Renal cortical epithelial cell (primary cell): ENCODE measurements around the gene DUOXA2. TPM values are rescaled to one million over a fixed set of nuclear protein-coding genes. Genes with fewer than 3 reads are reported as not detected.
A peak's percentile ranks its signal among the peaks of the same experiment; 100 is the strongest.
"Not testable (repeated sequence)": the region's sequence is repeated elsewhere in the genome, so short reads cannot be mapped to it uniquely, and the experiment has no call there.

Experiments
- DNase-seq: peaks from one replicate; pipeline ENCODE4 v3.0.0-alpha.2; 2011; ENCODE audit warnings: low read depth
- total RNA-seq: library from RNA; depleted of rRNA; stranded (reverse); fragments of >200 nt; gene quantifications from 2 replicates; pipeline ENCODE4 v1.2.3, GENCODE V29; 2014

DUOXA2 gene
- total RNA-seq, 1 donor from 2014 or later, result not detected

DNA sequence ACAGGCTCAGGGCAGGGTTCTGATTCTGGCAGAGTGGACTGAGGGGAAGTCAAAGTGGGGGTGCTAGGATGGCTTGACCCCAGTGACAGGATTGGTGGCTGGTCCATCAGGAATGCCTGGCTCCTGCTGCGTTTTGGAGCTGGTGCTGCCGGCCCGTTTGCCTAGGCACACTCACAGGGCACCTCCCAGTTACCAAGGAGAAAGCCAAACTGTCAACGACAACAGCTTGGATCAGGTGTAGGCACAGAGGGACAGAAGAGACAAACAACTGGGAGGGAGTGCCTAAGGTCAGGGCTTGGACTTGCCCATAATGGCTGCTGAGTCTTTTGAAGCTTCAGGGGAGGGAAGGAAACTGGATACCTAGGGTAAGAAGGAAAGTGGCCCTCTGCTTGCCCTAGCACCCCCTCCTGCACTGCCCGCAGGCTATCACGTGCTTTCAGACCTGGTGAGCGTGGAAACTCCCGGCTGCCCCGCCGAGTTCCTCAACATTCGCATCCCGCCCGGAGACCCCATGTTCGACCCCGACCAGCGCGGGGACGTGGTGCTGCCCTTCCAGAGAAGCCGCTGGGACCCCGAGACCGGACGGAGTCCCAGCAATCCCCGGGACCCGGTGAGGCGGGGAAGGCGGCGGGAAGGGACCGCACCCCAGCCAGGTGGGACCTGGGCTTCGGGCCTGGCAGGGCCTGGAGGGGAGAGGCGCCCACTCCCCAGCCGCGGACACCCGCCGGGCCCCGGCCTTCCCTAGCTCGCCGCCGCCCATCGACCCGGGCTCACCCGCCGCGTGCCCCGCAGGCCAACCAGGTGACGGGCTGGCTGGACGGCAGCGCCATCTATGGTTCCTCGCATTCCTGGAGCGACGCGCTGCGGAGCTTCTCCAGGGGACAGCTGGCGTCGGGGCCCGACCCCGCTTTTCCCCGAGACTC, 20.8 kb downstream of the DUOXA2 start:
- DNase-seq, result peak; percentile 16

DNA sequence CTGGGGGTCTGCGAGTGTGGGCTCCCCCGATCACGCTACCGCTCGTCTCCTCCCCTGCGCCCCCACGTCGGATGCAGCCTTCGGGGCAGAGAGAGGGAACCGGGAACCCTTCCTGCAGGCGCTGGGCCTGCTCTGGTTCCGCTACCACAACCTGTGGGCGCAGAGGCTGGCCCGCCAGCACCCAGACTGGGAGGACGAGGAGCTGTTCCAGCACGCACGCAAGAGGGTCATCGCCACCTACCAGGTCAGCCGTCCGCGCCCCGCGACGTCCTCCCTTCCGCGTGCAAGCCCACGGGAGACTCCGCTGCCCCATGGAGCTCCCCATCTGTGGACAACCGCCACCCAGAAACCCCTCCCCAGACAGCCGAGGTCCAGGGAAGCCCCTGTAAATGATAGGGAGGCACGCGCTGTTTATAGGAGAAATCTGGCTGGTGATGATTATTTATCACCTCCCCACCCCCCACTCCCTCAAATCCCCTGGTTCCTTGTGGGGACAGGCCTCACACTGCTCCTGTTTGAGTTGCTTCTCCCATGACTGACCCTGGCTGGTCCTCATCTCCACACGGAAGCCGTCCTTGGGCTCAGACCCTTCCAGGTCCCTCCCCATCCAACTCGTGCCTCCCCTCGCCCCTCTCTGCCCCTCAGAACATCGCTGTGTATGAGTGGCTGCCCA, 21.7 kb downstream of the DUOXA2 start:
- DNase-seq, result not testable (repeated sequence)

- no peak for DNase-seq
Measured at GRCh38 chr15:45136378-45136764, 22.2 kb downstream of the DUOXA2 start.

- DNase-seq, result no peak
Measured at GRCh38 chr15:45137703-45138102, 23.6 kb downstream of the DUOXA2 start.

DNA sequence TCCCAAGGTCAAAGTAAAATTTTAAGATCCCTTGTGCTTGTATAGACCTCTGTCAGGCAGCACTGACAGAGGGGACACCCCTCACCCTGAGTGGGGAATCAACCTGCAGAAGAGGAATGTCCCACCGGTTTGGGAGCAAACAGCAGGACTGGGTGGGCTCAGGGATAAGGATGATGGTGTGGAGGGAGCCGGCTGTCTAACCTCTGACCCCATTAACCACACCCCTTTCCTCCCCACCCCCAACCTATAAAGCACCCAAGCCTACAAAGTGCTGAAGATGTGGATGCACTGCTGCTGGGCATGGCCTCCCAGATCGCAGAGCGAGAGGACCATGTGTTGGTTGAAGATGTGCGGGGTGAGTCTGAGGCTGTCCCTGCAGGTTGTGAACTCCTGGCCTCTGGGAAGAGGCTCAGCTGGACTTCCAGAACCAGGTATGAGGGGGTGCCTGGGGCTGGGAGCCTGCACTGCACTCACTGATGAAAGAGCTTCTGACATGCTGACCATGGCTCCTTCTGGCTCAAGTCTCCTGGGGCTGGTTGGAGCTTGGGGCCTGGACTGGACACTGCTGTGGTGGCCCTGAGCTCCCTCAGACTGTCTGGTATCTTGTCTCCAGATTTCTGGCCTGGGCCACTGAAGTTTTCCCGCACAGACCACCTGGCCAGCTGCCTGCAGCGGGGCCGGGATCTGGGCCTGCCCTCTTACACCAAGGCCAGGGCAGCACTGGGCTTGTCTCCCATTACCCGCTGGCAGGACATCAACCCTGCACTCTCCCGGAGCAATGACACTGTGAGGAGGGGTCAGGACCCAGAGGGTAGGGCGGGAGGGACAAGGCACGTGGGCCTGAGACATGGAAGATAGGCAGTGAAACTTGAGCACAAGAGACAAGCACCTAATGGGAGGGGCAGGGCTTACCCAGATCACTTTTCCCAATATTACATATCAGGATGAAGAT, 25.0 kb downstream of the DUOXA2 start:
- DNase-seq, result no peak

- DNase-seq, result no peak
Measured at GRCh38 chr15:45139770-45140169, 25.6 kb downstream of the DUOXA2 start.

- DNase-seq, result no peak
Measured at GRCh38 chr15:45140557-45141250, 26.6 kb downstream of the DUOXA2 start.

DNA sequence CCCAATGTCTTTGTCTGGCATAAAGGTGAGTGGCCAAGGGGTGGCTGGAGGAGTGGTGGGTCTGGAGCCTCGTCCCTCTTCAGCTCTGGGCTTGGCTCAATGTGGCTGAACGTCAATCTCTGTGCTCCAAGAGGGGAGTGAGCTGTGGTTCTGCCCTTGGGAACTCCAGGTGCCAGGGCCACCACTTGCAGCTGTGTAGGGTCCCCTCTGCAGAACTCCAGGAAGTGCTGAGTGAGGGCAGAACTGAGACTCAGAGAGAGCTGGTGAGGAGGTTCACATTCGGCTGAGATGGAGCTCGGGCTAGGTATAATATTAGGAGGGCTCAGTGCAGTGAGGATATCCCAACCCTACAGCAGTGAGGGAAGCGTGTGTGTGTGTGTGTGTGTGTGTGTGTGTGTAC, 27.3 kb downstream of the DUOXA2 start:
- no peak for DNase-seq

GRCh38 chr15:45143056-45143455, 28.9 kb downstream of the DUOXA2 start:
- no peak for DNase-seq

- no peak for DNase-seq
Measured at GRCh38 chr15:45143946-45144345, 29.8 kb downstream of the DUOXA2 start.

DNA sequence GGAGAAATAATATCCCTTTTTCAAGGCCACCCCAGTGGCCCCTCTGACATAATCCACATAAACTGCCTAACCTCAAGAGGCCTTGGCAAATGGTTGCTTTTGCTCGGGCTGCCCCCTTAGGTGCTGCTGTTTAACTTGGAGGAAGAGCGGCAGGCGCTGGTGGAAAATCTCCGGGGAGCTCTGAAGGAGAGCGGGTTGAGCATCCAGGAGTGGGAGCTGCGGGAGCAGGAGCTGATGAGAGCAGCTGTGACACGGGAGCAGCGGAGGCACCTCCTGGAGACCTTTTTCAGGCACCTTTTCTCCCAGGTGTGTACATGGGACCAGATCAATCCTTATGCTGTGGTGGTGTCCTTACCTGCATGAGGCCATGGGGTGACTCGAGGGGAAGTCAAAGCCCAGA, 30.6 kb downstream of the DUOXA2 start:
- no peak for DNase-seq

- DNase-seq, result peak; percentile 19
Measured at GRCh38 chr15:45146405-45146804, 32.3 kb downstream of the DUOXA2 start.

- DNase-seq, result no peak
Measured at GRCh38 chr15:45147606-45148005, 33.5 kb downstream of the DUOXA2 start.

DNA sequence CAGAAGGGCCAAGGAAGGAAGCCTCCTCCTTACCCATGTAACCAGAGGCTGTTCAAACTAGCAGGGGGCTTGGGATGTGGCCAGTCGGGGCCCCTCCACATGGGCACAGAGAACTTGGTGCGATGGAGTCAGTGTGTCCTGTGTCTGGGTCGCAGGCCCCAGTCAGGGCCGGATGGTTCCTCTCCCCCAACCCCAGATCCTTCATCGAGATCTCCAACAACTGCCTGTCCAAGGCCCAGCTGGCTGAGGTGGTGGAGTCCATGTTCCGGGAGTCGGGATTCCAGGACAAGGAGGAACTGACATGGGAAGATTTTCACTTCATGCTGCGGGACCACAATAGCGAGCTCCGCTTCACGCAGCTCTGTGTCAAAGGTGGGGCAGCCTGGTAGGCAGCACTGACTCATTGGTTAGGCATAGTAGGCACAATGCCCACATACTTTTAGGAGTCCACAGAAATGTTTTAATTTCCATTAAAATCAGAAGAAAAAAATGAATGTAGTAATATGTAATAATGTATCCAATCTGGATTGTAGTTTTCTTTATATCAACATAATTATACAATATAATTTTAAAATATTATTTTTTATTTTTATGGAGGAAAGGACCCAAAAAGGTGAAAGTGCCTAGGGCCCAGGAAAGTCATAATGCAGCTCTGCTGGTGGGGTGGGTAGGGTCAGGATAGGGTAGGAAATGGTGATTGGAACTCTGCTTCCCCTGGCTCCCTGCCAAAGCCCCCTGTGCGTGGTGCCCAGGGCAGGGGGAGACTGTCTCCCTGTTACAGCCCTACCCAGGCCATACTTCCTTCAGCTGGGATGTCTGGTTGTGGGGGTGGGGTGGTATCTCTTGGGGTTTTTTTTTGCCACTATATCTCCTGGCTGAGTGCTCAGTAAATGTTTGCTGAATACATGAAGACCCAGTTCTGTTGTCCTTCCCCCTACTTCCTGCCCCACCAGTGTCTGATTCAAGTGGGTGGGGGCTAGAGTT, 34.2 kb downstream of the DUOXA2 start:
- DNase-seq, result peak; percentile 18

- no peak for DNase-seq
Measured at GRCh38 chr15:45149060-45149459, 34.9 kb downstream of the DUOXA2 start.

- DNase-seq, result no peak
Measured at GRCh38 chr15:45150481-45150880, 36.4 kb downstream of the DUOXA2 start.

DNA sequence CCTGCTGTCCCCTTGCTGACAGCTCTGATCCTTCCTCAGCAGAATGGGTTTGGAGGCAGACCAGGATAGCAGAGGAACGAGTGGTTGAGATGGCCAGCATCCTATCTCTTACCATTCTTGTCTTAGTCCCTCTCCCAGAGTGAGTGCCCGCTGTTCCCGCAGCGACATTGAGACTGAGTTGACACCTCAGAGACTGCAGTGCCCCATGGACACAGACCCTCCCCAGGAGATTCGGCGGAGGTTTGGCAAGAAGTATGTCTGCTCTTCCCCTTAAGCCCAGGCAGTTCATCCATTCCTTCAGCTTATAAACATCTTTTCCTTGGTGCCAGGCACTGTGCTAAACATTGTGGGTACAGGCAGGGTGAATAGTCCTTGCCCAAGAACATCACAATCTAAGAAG, 36.9 kb downstream of the DUOXA2 start:
- DNase-seq, result no peak

DNA sequence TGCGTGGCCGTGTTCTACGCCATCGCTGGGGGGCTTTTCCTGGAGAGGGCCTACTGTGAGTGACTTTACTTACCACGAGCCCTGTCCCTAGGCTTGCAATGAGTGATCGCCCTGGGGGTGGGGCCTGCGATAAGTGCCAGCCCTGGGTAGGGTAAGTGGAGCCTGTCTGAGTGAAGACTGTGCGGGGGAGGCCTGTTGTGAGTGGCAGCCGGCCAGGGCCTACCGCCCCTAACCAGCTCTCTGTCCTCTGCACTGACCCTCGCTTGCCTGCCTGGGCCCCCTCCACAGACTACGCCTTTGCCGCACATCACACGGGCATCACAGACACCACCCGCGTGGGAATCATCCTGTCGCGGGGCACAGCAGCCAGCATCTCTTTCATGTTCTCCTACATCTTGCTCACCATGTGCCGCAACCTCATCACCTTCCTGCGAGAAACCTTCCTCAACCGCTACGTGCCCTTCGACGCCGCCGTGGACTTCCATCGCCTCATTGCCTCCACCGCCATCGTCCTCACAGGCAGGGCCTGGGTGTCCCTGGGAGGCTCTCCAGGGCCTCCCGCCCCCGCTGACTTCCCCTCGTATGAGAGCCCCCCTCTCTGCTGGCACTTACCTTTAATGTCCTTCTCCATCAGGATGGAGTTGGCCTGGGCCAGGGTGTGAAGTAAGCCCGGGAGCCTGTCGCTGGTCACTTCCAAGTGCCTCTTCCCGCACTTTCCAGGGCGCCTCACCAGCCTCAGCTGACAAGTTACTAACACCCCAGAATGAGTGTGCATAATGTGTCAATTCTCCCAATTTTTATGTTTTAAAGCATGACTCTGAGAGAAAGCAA, 38.1 kb downstream of the DUOXA2 start:
- DNase-seq, result no peak

DNA sequence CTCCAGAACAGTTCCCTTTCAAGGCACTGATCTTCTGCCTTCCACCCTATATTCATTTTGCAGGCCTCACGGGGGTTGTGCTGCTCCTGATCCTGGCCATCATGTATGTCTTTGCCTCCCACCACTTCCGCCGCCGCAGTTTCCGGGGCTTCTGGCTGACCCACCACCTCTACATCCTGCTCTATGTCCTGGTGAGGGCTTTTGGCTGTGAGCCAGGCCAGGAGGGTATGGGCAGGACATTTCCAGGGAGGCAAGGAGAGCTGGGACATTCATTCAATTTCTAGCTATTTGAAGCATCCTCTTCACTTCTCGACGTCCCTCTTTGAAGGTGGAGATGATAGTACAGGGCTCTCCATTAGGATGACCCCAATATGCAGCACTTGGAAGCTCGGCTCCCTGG, 41.6 kb downstream of the DUOXA2 start:
- DNase-seq, result no peak
